ENCODE data around the gene MAP3K19. TPM values are rescaled to one million over a fixed set of nuclear protein-coding genes. Genes with fewer than 3 reads are reported as not detected.

The MAP3K19 gene
- polyA plus RNA-seq, 1 donor (not counting 4 experiments of a cell fraction or from before 2014, with no cell fraction given) = not detected

DNA sequence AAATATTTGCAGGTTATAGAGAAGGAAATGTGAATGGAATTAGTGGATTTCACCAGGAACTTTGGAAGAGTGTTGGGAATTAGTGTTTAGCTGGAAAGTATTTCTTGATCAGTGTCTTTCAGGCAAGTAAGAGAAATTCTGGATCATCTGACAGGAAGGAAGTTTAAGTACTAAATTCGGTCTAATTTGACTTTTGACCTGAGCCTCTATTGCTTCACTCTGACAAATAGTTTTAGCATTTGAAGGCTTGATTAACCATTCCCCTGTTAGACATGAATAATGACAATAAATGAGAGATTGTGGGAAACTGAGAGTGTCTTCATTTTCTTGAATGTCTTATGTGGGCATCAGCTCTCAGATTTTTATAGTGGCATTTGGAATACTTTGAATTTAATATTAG is 112.6 kb downstream of the MAP3K19 start:
- Histone ChIP-seq H3K9me1 (ENCODE audit: control insufficient read depth, extremely low read depth, insufficient read depth, low read length) (no peaks in the 10 kb centered on the region), H3K4me3 (ENCODE audit: control insufficient read depth in 2 of 3, extremely low read depth in 1 of 3, insufficient read depth in 2 of 3, low read depth in 1 of 3, low read length in 3 of 3) (no peak overlapping the region), H3K27ac (ENCODE audit: control insufficient read depth, insufficient read depth, low read length) (no peak overlapping the region), H3K9me3 (ENCODE audit: control insufficient read depth, low read depth, low read length) (no peaks in the 10 kb centered on the region), H3K79me2 (ENCODE audit: control insufficient read depth, insufficient read depth, low read length) (peaks cover 91% of the 10 kb centered on the region), H3K9ac (ENCODE audit: control insufficient read depth, extremely low read depth, insufficient read depth, low read length) (no peak overlapping the region), H3K27me3 (ENCODE audit: control insufficient read depth, extremely low read depth, insufficient read depth, low read length) (no peaks in the 10 kb centered on the region), H4K20me1 (ENCODE audit: control insufficient read depth, extremely low read depth, insufficient read depth, low read length) (peaks cover 8% of the 10 kb centered on the region), H3K36me3 (ENCODE audit: control insufficient read depth in 2 of 2, extremely low read depth in 1 of 2, insufficient read depth in 2 of 2, low read length in 2 of 2) (peaks cover 5 to 10% of the 10 kb centered on the region in 2 experiments), H2AFZ (ENCODE audit: control insufficient read depth, low read length) (no peak overlapping the region), H3K4me1 (ENCODE audit: control insufficient read depth, extremely low read depth, insufficient read depth, low read length) (peaks cover 6% of the 10 kb centered on the region), H3K4me2 (ENCODE audit: control insufficient read depth, extremely low read depth, insufficient read depth, low read depth, low read length) (no peak overlapping the region)
- no peak for FAIRE-seq
- DNase-seq (ENCODE audit: low read depth, low spot score) = no peak
- dilution Hi-C loops (cut with MboI; ENCODE audit: extremely low pct_ligation_motif_present, low sequenced_read_pairs) = no loop called here
- TF ChIP-seq, protein P1, sequence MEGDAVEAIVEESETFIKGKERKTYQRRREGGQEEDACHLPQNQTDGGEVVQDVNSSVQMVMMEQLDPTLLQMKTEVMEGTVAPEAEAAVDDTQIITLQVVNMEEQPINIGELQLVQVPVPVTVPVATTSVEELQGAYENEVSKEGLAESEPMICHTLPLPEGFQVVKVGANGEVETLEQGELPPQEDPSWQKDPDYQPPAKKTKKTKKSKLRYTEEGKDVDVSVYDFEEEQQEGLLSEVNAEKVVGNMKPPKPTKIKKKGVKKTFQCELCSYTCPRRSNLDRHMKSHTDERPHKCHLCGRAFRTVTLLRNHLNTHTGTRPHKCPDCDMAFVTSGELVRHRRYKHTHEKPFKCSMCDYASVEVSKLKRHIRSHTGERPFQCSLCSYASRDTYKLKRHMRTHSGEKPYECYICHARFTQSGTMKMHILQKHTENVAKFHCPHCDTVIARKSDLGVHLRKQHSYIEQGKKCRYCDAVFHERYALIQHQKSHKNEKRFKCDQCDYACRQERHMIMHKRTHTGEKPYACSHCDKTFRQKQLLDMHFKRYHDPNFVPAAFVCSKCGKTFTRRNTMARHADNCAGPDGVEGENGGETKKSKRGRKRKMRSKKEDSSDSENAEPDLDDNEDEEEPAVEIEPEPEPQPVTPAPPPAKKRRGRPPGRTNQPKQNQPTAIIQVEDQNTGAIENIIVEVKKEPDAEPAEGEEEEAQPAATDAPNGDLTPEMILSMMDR (optimal IDR thresholded peaks at IDR 0.05 in 1 of 3, IDR thresholded peaks at IDR 0.05 in 1 of 3, conservative IDR thresholded peaks at IDR 0.05 in 1 of 3; ENCODE audit: extremely low read depth in 1 of 3, insufficient read depth in 2 of 3, low read length in 3 of 3) = no peak
- no peak for TF ChIP-seq EZH2 (IDR thresholded peaks at IDR 0.05; ENCODE audit: low read length)

DNA sequence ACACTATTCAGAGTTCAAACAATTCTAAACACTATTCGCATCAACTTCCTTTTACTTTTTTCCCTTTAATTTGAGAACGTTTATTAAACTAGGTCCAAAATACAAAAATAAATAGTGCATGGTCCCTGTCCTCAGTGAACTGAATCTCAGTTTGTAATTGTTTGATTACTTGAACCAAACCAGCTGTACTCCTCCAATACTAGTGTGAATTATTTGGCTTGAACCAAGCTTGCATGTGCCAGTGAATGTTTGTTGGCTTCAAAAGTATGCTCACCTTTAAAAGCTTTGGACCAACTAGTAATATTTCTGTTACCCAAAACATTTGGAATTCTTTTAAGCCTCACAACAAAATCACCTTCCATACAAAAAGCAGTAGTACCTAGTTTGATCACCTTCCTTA is 113.1 kb downstream of the MAP3K19 start:
- Histone ChIP-seq H3K79me2 (ENCODE audit: control insufficient read depth, insufficient read depth, low read length) (peaks cover 94% of the 10 kb centered on the region), H3K4me1 (ENCODE audit: control insufficient read depth, extremely low read depth, insufficient read depth, low read length) (peaks cover 6% of the 10 kb centered on the region), H4K20me1 (ENCODE audit: control insufficient read depth, extremely low read depth, insufficient read depth, low read length) (peaks cover 8% of the 10 kb centered on the region), H3K9me3 (ENCODE audit: control insufficient read depth, low read depth, low read length) (no peaks in the 10 kb centered on the region), H3K9ac (ENCODE audit: control insufficient read depth, extremely low read depth, insufficient read depth, low read length) (no peak overlapping the region), H3K4me2 (ENCODE audit: control insufficient read depth, extremely low read depth, insufficient read depth, low read depth, low read length) (no peak overlapping the region), H2AFZ (ENCODE audit: control insufficient read depth, low read length) (no peak overlapping the region), H3K4me3 (ENCODE audit: control insufficient read depth in 2 of 3, extremely low read depth in 1 of 3, insufficient read depth in 2 of 3, low read depth in 1 of 3, low read length in 3 of 3) (no peak overlapping the region), H3K27me3 (ENCODE audit: control insufficient read depth, extremely low read depth, insufficient read depth, low read length) (no peaks in the 10 kb centered on the region), H3K27ac (ENCODE audit: control insufficient read depth, insufficient read depth, low read length) (no peak overlapping the region), H3K36me3 (ENCODE audit: control insufficient read depth in 2 of 2, extremely low read depth in 1 of 2, insufficient read depth in 2 of 2, low read length in 2 of 2) (peaks cover 2 to 8% of the 10 kb centered on the region in 2 experiments), H3K9me1 (ENCODE audit: control insufficient read depth, extremely low read depth, insufficient read depth, low read length) (no peaks in the 10 kb centered on the region)
- dilution Hi-C loops (cut with MboI; ENCODE audit: extremely low pct_ligation_motif_present, low sequenced_read_pairs) = no loop called here
- DNase-seq (ENCODE audit: low read depth, low spot score) (no peak), FAIRE-seq (no peak)
- TF ChIP-seq, protein P1 (optimal IDR thresholded peaks at IDR 0.05 in 1 of 3, IDR thresholded peaks at IDR 0.05 in 1 of 3, conservative IDR thresholded peaks at IDR 0.05 in 1 of 3; ENCODE audit: extremely low read depth in 1 of 3, insufficient read depth in 2 of 3, low read length in 3 of 3) = no peak
- no peak for TF ChIP-seq EZH2 (IDR thresholded peaks at IDR 0.05; ENCODE audit: low read length)
